Thyroid gland (tissue), 4 donors: ENCODE results near the gene BOK.

ENCODE experiments used
- CTCF ChIP-seq, 6 experiments: fragments of 200-600 bp in 3 of 6; fragments of 450-650 bp in 3 of 6; sonication (generic) in 3 of 6; IDR thresholded peaks; one replicate each; pipeline ENCODE4 v1.5.1; 2016 to 2019; ENCODE audit warnings: antibody characterized with exemption in 6 of 6, mild to moderate bottlenecking in 2 of 6, inconsistent platforms in 1 of 6, moderate library complexity in 1 of 6
- POLR2A ChIP-seq, 2 donors: fragments of 450-650 bp; IDR thresholded peaks; one replicate each; pipeline ENCODE4 v1.6.1; 2017; ENCODE audit warnings: antibody characterized with exemption in 2 of 2, mild to moderate bottlenecking in 2 of 2, moderate library complexity in 1 of 2

- no peak for TF ChIP-seq POLR2A (IDR thresholded peaks at IDR 0.05)
- TF ChIP-seq CTCF (IDR thresholded peaks at IDR 0.05), result no peak
Observed at GRCh38 chr2:241617431-241618154, 59.0 kb downstream of the BOK start.
